Measurements from ENCODE around the gene NEXMIF. TPM values are rescaled to one million over a fixed set of nuclear protein-coding genes. Genes with fewer than 3 reads are reported as not detected.

The NEXMIF gene
- total and polyA plus RNA-seq, 2 of the 8 experiments (the other 6 are each of a cell fraction or from before 2014, with no cell fraction given): 0.18 to 0.73 TPM

GRCh38 chrX:74892561-74892960 lies 32.7 kb downstream of the NEXMIF start:
- FAIRE-seq: no peak
- DNase-seq (ENCODE audit: low read depth in 1 of 2, low spot score in 2 of 2): no peak
- TF ChIP-seq YY1 (IDR thresholded peaks at IDR 0.05; ENCODE audit: low read depth, low read length) (no peak), FOSL1 (IDR thresholded peaks at IDR 0.05; ENCODE audit: insufficient read depth, low read depth, low read length) (no peak), PHF8 (conservative IDR thresholded peaks at IDR 0.05; ENCODE audit: low read depth, low read length) (no peak), CHD2 (IDR thresholded peaks at IDR 0.05; ENCODE audit: low read length) (no peak)

More at GRCh38 chrX:74892561-74892960, 32.7 kb downstream of the NEXMIF start:
- no peak overlapping the region for H4K91ac ChIP-seq (replicated peaks; ENCODE audit: insufficient read length, low read length)
- no peak overlapping the region for H2AFZ ChIP-seq (ENCODE audit: low read length)
- H3K27me3 ChIP-seq (replicated peaks in 1 of 4; ENCODE audit: control insufficient read depth in 3 of 4, extremely low read depth in 1 of 4, insufficient read depth in 3 of 4, low read length in 3 of 4): no peaks in the 10 kb centered on the region
- H4K20me1 ChIP-seq (replicated peaks in 1 of 2; ENCODE audit: control insufficient read depth in 1 of 2, insufficient read depth in 2 of 2, low read length in 2 of 2): no peaks in the 10 kb centered on the region
- H3K79me1 ChIP-seq (ENCODE audit: low read depth, low read length): no peaks in the 10 kb centered on the region
- no peak overlapping the region for H3K9ac ChIP-seq (replicated peaks in 1 of 4; ENCODE audit: extremely low read depth in 1 of 4, low read depth in 3 of 4, low read length in 3 of 4)
- H3K23me2 ChIP-seq (ENCODE audit: low read depth, low read length): no peaks in the 10 kb centered on the region
- H2BK12ac ChIP-seq (ENCODE audit: low read depth, low read length): no peak overlapping the region
- no peaks in the 10 kb centered on the region; a peak in 1 of 7 replicates for H3K4me1 ChIP-seq (replicated peaks in 1 of 4; ENCODE audit: control insufficient read depth in 3 of 4, insufficient read depth in 4 of 4, low read length in 3 of 4)
- H3K4ac ChIP-seq (replicated peaks; ENCODE audit: insufficient read length, low read depth, low read length): no peak overlapping the region
- no peak overlapping the region for H4K8ac ChIP-seq (ENCODE audit: extremely low read depth, insufficient read depth, low read length)
- no peak overlapping the region for H3K4me2 ChIP-seq (ENCODE audit: insufficient read depth in 1 of 2, low read depth in 2 of 2, low read length in 2 of 2)
- H3K23ac ChIP-seq (ENCODE audit: insufficient read length): no peak overlapping the region
- H3K9me3 ChIP-seq (ENCODE audit: insufficient read depth in 2 of 2, low read depth in 1 of 2, low read length in 1 of 2): no peaks in the 10 kb centered on the region
- H2BK15ac ChIP-seq (ENCODE audit: low read length): no peak overlapping the region
- H2BK5ac ChIP-seq (ENCODE audit: low read depth, low read length): no peak overlapping the region
- ChIA-PET CTCF (ENCODE audit: partially characterized antibody) (interaction anchor here (0.6 kb wide), 1 partner anchor 22 kb away, joined by 3 read pairs; no protein-coding TSS in a partner anchor), POLR2A (ENCODE audit: partially characterized antibody) (no interaction called here)
- H3K36me3 ChIP-seq (ENCODE audit: control insufficient read depth in 2 of 4, insufficient read depth in 4 of 4, low read length in 3 of 4): no peaks in the 10 kb centered on the region
- H2BK20ac ChIP-seq (ENCODE audit: low read length): no peak overlapping the region
- H3K27ac ChIP-seq (ENCODE audit: low read depth, low read length): no peak overlapping the region
- no peak overlapping the region for H2AK5ac ChIP-seq (ENCODE audit: low read depth, low read length)
- 80% methylated on average over 3 of the region's 3 CpGs; no CpG with 5 or more reads in 1 of the 2 experiments for WGBS, 2 experiments (ENCODE audit: extremely low coverage in 1 of 2, insufficient coverage in 1 of 2, insufficient read length in 1 of 2, insufficient replicate concordance in 2 of 2, low coverage in 1 of 2, low lambda C conversion rate in 2 of 2, missing lambda C conversion rate in 1 of 2)
- no peak overlapping the region for H2BK120ac ChIP-seq (replicated peaks; ENCODE audit: low read depth, low read length)
- H3K56ac ChIP-seq (replicated peaks; ENCODE audit: insufficient read length, low read depth, low read length): no peak overlapping the region
- H3K79me2 ChIP-seq (ENCODE audit: control insufficient read depth in 1 of 2, insufficient read depth in 2 of 2, low read length in 2 of 2): no peaks in the 10 kb centered on the region
- no peak overlapping the region for H3K14ac ChIP-seq (ENCODE audit: insufficient read length)
- H3K18ac ChIP-seq (ENCODE audit: extremely low read depth, low read length): no peak overlapping the region
- H4K5ac ChIP-seq (ENCODE audit: insufficient read length, low read depth, low read length): no peak overlapping the region
- H3K4me3 ChIP-seq (ENCODE audit: extremely low read depth in 1 of 4, insufficient read depth in 2 of 4, low read depth in 3 of 4, low read length in 4 of 4): no peak overlapping the region
